ENCODE measurements around the gene SLC37A3. TPM values are rescaled to one million over a fixed set of nuclear protein-coding genes. Genes with fewer than 3 reads are reported as not detected.

Gene SLC37A3
- total and polyA plus RNA-seq, 3 donors from 2014 or later, result 23.8 to 67.3 (median 44.7) TPM

GRCh38 chr7:140358412-140359051 is 39.8 kb downstream of the SLC37A3 start:
- Histone ChIP-seq H3K27ac (no peak overlapping the region), H3K4me3 (no peak overlapping the region), H3K27me3 (no peaks in the 10 kb centered on the region), H3K36me3 (ENCODE audit: low read depth, missing control alignments) (no peaks in the 10 kb centered on the region), H3K9me3 (no peaks in the 10 kb centered on the region), H3K4me1 (no peaks in the 10 kb centered on the region)
- DNase-seq, result peak; percentile 59
- TF ChIP-seq, protein P1, sequence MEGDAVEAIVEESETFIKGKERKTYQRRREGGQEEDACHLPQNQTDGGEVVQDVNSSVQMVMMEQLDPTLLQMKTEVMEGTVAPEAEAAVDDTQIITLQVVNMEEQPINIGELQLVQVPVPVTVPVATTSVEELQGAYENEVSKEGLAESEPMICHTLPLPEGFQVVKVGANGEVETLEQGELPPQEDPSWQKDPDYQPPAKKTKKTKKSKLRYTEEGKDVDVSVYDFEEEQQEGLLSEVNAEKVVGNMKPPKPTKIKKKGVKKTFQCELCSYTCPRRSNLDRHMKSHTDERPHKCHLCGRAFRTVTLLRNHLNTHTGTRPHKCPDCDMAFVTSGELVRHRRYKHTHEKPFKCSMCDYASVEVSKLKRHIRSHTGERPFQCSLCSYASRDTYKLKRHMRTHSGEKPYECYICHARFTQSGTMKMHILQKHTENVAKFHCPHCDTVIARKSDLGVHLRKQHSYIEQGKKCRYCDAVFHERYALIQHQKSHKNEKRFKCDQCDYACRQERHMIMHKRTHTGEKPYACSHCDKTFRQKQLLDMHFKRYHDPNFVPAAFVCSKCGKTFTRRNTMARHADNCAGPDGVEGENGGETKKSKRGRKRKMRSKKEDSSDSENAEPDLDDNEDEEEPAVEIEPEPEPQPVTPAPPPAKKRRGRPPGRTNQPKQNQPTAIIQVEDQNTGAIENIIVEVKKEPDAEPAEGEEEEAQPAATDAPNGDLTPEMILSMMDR (IDR thresholded peaks at IDR 0.05), result no peak
- no peak for TF ChIP-seq POLR2A (IDR thresholded peaks at IDR 0.05)
- WGBS, 2 donors, result 85 to 87% methylated on average over 10 of the region's 10 CpGs
- intact Hi-C loops (cut with DNase I; ENCODE audit: low total_unique reads), result no loop called here

DNA sequence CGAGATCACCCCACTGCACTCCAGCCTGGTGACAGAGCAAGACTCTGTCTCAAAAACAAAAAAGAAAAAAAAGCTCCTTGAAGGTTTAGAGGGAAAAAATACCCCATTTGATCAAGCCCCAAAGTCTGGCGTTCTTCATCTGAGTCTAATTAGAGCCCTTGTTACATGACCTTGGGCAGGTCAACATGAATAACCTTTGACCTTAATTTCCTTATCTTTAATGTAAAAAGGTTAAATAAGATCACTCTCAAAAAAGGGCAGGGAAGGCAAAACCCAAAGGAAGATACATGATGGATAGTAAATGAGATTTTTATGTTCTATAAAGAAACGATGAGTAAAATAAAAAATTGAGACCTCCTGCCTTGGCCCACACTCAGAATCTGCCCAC is 40.3 kb downstream of the SLC37A3 start:
- Histone ChIP-seq H3K27ac (no peak overlapping the region), H3K4me1 (no peaks in the 10 kb centered on the region), H3K36me3 (ENCODE audit: low read depth, missing control alignments) (no peaks in the 10 kb centered on the region), H3K9me3 (no peaks in the 10 kb centered on the region), H3K4me3 (no peak overlapping the region), H3K27me3 (no peaks in the 10 kb centered on the region)
- DNase-seq, result no peak
- WGBS, 2 donors, result 87 to 94% methylated on average over 3 of the region's 3 CpGs
- intact Hi-C loops (cut with DNase I; ENCODE audit: low total_unique reads), result no loop called here
- TF ChIP-seq, protein P1 (IDR thresholded peaks at IDR 0.05), result no peak
- no peak for TF ChIP-seq POLR2A (IDR thresholded peaks at IDR 0.05)

DNA sequence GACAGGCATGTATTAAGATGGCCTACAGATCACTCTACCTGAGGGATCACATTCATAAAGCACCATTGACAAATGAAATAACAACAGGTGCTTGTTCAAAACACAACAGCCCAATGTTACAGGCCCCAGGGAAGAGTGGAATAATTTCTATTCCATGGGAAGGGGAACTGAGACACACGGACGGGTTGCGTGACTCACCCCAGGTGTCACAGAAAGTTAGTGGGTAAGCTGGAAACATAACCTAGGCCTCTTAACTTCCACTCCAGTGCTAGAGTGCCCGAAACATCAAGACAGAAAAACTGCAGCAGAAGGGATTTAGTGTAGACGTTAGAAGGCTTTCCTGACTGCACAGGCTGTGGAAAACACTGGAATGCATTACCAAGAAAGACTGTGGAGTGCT is 48.3 kb downstream of the SLC37A3 start:
- Histone ChIP-seq H3K9me3 (no peaks in the 10 kb centered on the region), H3K27me3 (no peaks in the 10 kb centered on the region), H3K36me3 (ENCODE audit: low read depth, missing control alignments) (no peaks in the 10 kb centered on the region), H3K4me1 (no peaks in the 10 kb centered on the region), H3K4me3 (no peak overlapping the region), H3K27ac (no peak overlapping the region)
- no peak for DNase-seq
- intact Hi-C loops (cut with DNase I; ENCODE audit: low total_unique reads), result no loop called here
- TF ChIP-seq POLR2A (IDR thresholded peaks at IDR 0.05), result no peak
- TF ChIP-seq, protein P1 (IDR thresholded peaks at IDR 0.05), result no peak
- WGBS, 2 donors, result 91 to 94% methylated on average over 5 of the region's 5 CpGs

DNA sequence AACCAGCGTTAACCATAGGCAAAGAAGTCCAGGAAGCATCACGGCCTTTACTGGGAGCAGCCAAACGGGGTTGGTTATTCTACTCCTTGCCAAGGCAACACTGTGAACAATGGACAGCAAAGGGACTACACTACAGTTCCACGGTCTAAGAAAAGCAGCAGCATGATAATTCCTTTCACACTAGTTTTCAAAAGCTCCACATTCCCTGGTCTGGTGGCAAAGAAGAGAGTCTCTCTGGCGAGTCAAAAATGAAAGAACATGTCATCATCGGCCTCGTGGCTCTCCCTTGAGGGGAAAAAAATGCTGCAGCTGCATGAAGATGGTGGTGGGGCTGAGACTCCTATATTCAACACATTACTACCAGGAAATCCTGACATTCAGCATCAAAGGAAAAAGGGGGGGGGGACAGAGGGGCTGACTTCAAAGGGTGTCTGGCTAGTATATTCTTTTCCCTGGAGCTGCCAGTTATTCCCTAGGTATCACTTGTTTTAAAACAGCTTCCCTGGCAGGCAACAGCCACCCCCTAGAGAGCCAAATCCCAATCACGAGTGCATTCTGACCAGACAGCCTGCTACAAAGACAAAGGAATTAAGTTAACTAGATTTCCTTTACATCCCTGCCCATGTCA is 49.1 kb downstream of the SLC37A3 start:
- Histone ChIP-seq H3K4me3 (no peak overlapping the region), H3K36me3 (ENCODE audit: low read depth, missing control alignments) (no peaks in the 10 kb centered on the region), H3K27ac (no peak overlapping the region), H3K4me1 (no peaks in the 10 kb centered on the region), H3K9me3 (no peaks in the 10 kb centered on the region), H3K27me3 (no peaks in the 10 kb centered on the region)
- TF ChIP-seq POLR2A (IDR thresholded peaks at IDR 0.05), result no peak
- TF ChIP-seq, protein P1 (IDR thresholded peaks at IDR 0.05), result no peak
- DNase-seq, result no peak
- intact Hi-C loops (cut with DNase I; ENCODE audit: low total_unique reads), result no loop called here
- 71 to 78% methylated on average over 8 of the region's 8 CpGs for WGBS, 2 donors
